Testis (tissue), 3 donors: ENCODE data around the gene ARL3. TPM values are rescaled to one million over a fixed set of nuclear protein-coding genes. Genes with fewer than 3 reads are reported as not detected.

Source experiments
- DNase-seq: peaks from one replicate; pipeline ENCODE4 v3.0.0-alpha.2; 2019
- H3K27ac ChIP-seq, 2 donors: fragments of 200-600 bp; sonication (generic); one replicate each; pipeline ENCODE4 v1.5.1; 2019
- H3K27me3 ChIP-seq: fragments of 200-600 bp; sonication (generic); one replicate; pipeline ENCODE4 v1.5.1; 2019
- H3K36me3 ChIP-seq: fragments of 200-600 bp; sonication (generic); one replicate; pipeline ENCODE4 v1.5.1; 2017; ENCODE audit warnings: low read depth; ENCODE audit errors: missing control alignments
- H3K4me1 ChIP-seq: fragments of 200-600 bp; sonication (generic); one replicate; pipeline ENCODE4 v1.5.1; 2019
- H3K4me3 ChIP-seq, 2 donors: fragments of 200-600 bp; sonication (generic); one replicate each; pipeline ENCODE4 v1.5.1; 2017 to 2019
- H3K9me3 ChIP-seq: fragments of 200-600 bp; sonication (generic); one replicate; pipeline ENCODE4 v1.5.1; 2017
- CTCF ChIP-seq, 3 experiments: fragments of 450-650 bp in 2 of 3; fragments of 200-600 bp in 1 of 3; sonication (generic) in 1 of 3; IDR thresholded peaks; one replicate each; pipeline ENCODE4 v1.5.1; 2016 to 2019; ENCODE audit warnings: antibody characterized with exemption in 3 of 3, mild to moderate bottlenecking in 2 of 3, moderate library complexity in 1 of 3
- POLR2A ChIP-seq: fragments of 450-650 bp; IDR thresholded peaks from one replicate; pipeline ENCODE4 v1.6.1; 2017; ENCODE audit warnings: antibody characterized with exemption, mild to moderate bottlenecking, moderate library complexity
- WGBS, 2 donors: methylation state at CpG; one replicate each; pipeline ENCODE4 v1.1.5; 2018; 5-methylcytosine and 5-hydroxymethylcytosine counted together
- intact Hi-C: fragments of 100-400 bp; cut with DNase I; formaldehyde crosslinking; loops from one replicate; pipeline ENCODE4 v1.15.1; 2023; ENCODE audit warnings: low total_unique reads
- polyA plus RNA-seq: library from polyadenylated mRNA; stranded (reverse); fragments of 350-450 nt; fragmentation: Illumina TruSeq; extraction: RNeasy Lipid Tissue Mini Kit (QIAGEN cat#74804); gene quantifications from one replicate; pipeline ENCODE4 v1.2.3, GENCODE V29; 2014; ENCODE audit warnings: low read depth, low replicate concordance; ENCODE audit not compliant: insufficient read depth
- total RNA-seq, 2 donors: library from RNA; depleted of rRNA; stranded (reverse); fragments of >200 nt; gene quantifications; one replicate each; pipeline ENCODE4 v1.2.3, GENCODE V29; 2016

ARL3 gene
- total and polyA plus RNA-seq, 3 donors from 2014 or later = 10.8 to 25.2 (median 10.9) TPM

- Histone ChIP-seq H3K4me1 (peaks cover 24% of the 10 kb centered on the region), H3K36me3 (no peaks in the 10 kb centered on the region), H3K9me3 (no peaks in the 10 kb centered on the region), H3K4me3 (no peak overlapping the region), H3K27me3 (no peaks in the 10 kb centered on the region), H3K27ac (peak overlapping the region in 1 of 2 donors; percentile 75)
- WGBS, 2 donors = 40 to 51% methylated on average over 4 of the region's 4 CpGs
- DNase-seq = no peak
- intact Hi-C loops = loop anchor here (5.0 kb wide), 1 partner anchor 70 kb away; the partner anchor contains the start of gene TRIM8
- TF ChIP-seq CTCF (IDR thresholded peaks at IDR 0.05) (no peak), POLR2A (no peak)
These were observed 2.1 kb downstream of the ARL3 start for GRCh38 chr10:102712089-102712488.

GRCh38 chr10:102710609-102711008 lies 3.6 kb downstream of the ARL3 start:
- 36% methylated on average over 4 of the region's 4 CpGs for WGBS, 2 donors
- no peaks in the 10 kb centered on the region for H3K27me3 ChIP-seq
- H3K9me3 ChIP-seq = no peaks in the 10 kb centered on the region
- H3K27ac ChIP-seq = peak overlapping the region in 1 of 2 donors; percentile 47
- H3K4me3 ChIP-seq = no peak overlapping the region
- no peaks in the 10 kb centered on the region for H3K36me3 ChIP-seq
- TF ChIP-seq CTCF (IDR thresholded peaks at IDR 0.05) (no peak), POLR2A (no peak)
- H3K4me1 ChIP-seq = peaks cover 24% of the 10 kb centered on the region
- DNase-seq = no peak
- intact Hi-C loops = loop anchor here (5.0 kb wide), 1 partner anchor 68 kb away; the partner anchor contains the start of gene TRIM8

GRCh38 chr10:102705531-102705930 lies 8.7 kb downstream of the ARL3 start:
- no peak overlapping the region for H3K4me3 ChIP-seq
- no peaks in the 10 kb centered on the region for H3K36me3 ChIP-seq
- intact Hi-C loops = no loop called here
- no peak for TF ChIP-seq POLR2A
- no peak for TF ChIP-seq CTCF (IDR thresholded peaks at IDR 0.05)
- 80% methylated on average over 2 of the region's 2 CpGs for WGBS, 2 donors
- no peak overlapping the region for H3K27ac ChIP-seq
- H3K9me3 ChIP-seq = no peaks in the 10 kb centered on the region
- no peaks in the 10 kb centered on the region for H3K27me3 ChIP-seq
- DNase-seq = no peak
- H3K4me1 ChIP-seq = peaks cover 6% of the 10 kb centered on the region

- no peaks in the 10 kb centered on the region for H3K27me3 ChIP-seq
- TF ChIP-seq CTCF (IDR thresholded peaks at IDR 0.05) (no peak), POLR2A (no peak)
These were observed 9.3 kb downstream of the ARL3 start for GRCh38 chr10:102704915-102705314.

GRCh38 chr10:102702742-102703141 lies 11.5 kb downstream of the ARL3 start:
- Histone ChIP-seq H3K4me3 (no peak overlapping the region), H3K9me3 (no peaks in the 10 kb centered on the region), H3K4me1 (peaks cover 4% of the 10 kb centered on the region), H3K27ac (no peak overlapping the region), H3K27me3 (no peaks in the 10 kb centered on the region), H3K36me3 (no peaks in the 10 kb centered on the region)
- 70 to 74% methylated on average over 2 of the region's 2 CpGs for WGBS, 2 donors
- intact Hi-C loops = no loop called here
- DNase-seq = peak; percentile 6
- TF ChIP-seq CTCF (IDR thresholded peaks at IDR 0.05) (no peak), POLR2A (no peak)

More at GRCh38 chr10:102704915-102705314, 9.3 kb downstream of the ARL3 start:
- WGBS, 2 donors = 90 to 92% methylated on average over 6 of the region's 6 CpGs
- Histone ChIP-seq H3K9me3 (no peaks in the 10 kb centered on the region), H3K4me1 (peaks cover 4% of the 10 kb centered on the region), H3K27ac (no peak overlapping the region), H3K4me3 (no peak overlapping the region), H3K36me3 (no peaks in the 10 kb centered on the region)
- intact Hi-C loops = no loop called here
- no peak for DNase-seq
